K562 (cell line): ENCODE measurements around the gene C1orf56. TPM values are rescaled to one million over a fixed set of nuclear protein-coding genes. Genes with fewer than 3 reads are reported as not detected.

Source experiments
- ATAC-seq: fragments of 200-7000 bp; cut with Tn5 transposase; 3 replicates; pipeline ENCODE4 v1.9.1; 2020; ENCODE audit warnings: moderate library complexity
- BruUV-seq: library from RNA; stranded (reverse); fragments of 400-500 nt; replicated peaks from 2 replicates; lab custom pipeline; 2021; lab: Mats Ljungman, UMichigan
- CTCF ChIA-PET: fragments of 300-600 bp; formaldehyde crosslinking; extraction: SDS; loops from one replicate; lab custom pipeline; 2021; ENCODE audit warnings: low intra/inter-chr PET ratio; lab: Yijun Ruan, JAX
- POLR2A ChIA-PET: fragments of 300-600, 350-650 bp; sonication (Branson Sonifier 250); formaldehyde crosslinking; extraction: SDS; loops from one replicate; lab custom pipeline; 2021; ENCODE audit warnings: antibody characterized with exemption, inconsistent platforms; lab: Yijun Ruan, JAX
- DNase-seq, 4 experiments: peaks; one replicate each; pipeline versions ENCODE4 v3.0.0 to v3.0.0-alpha.2; 2011 to 2018; ENCODE audit warnings: low spot score in 3 of 4, mixed read lengths in 3 of 4; ENCODE audit errors: extremely low read depth in 1 of 4
- FAIRE-seq: peaks from 2 replicates; lab custom pipeline; 2011; peaks lifted over from hg19 to GRCh38; lab: Jason Lieb, UNC
- H2AFZ ChIP-seq: 2 replicates; pipeline ENCODE4 v1.6.0; 2011; ENCODE audit warnings: low read depth, low read length, control low read depth, inconsistent platforms
- H3K27ac ChIP-seq: fragments of 200-600 bp; 3 replicates; pipeline ENCODE4 v1.8.0; 2011; ENCODE audit warnings: low read depth, mild to moderate bottlenecking, control low read depth, inconsistent platforms, low read length, moderate library complexity, mixed read lengths; ENCODE audit errors: extremely low read depth
- H3K27me3 ChIP-seq, 2 experiments: fragments of 300-600 bp in 1 of 2; 2 replicates in 1 of 2; 3 replicates in 1 of 2; pipeline versions ENCODE4 v1.6.0 to v1.8.0; 2011; ENCODE audit warnings: inconsistent platforms in 2 of 2, low read length in 2 of 2, mild to moderate bottlenecking in 1 of 2, mixed read lengths in 1 of 2, moderate library complexity in 1 of 2; ENCODE audit not compliant: control insufficient read depth in 2 of 2, insufficient read depth in 2 of 2
- H3K36me3 ChIP-seq: fragments of 300-600 bp; 3 replicates; pipeline ENCODE4 v1.8.0; 2011; ENCODE audit warnings: mild to moderate bottlenecking, low read length, inconsistent platforms; ENCODE audit not compliant: control insufficient read depth, insufficient read depth
- H3K4me1 ChIP-seq, 2 experiments: fragments of 200-600 bp in 1 of 2; replicated peaks in 1 of 2; 2 replicates in 1 of 2; 3 replicates in 1 of 2; pipeline versions ENCODE4 v1.5.1 to v1.8.0; 2011; ENCODE audit warnings: inconsistent platforms in 2 of 2, low read length in 2 of 2, mild to moderate bottlenecking in 1 of 2, mixed read lengths in 1 of 2, moderate library complexity in 1 of 2; ENCODE audit not compliant: control insufficient read depth in 2 of 2, insufficient read depth in 2 of 2
- H3K4me2 ChIP-seq: 2 replicates; pipeline ENCODE4 v1.6.1; 2011; ENCODE audit warnings: low read length, control low read depth, inconsistent platforms, mixed read lengths; ENCODE audit not compliant: insufficient read depth
- H3K4me3 ChIP-seq: fragments of 200-600 bp; sonication (generic), shearing (Covaris generic); 2 replicates; pipeline ENCODE4 v1.5.1; 2016; ENCODE audit warnings: control low read depth, inconsistent platforms
- H3K79me2 ChIP-seq: fragments of 200-600 bp; 3 replicates; pipeline ENCODE4 v1.8.0; 2011; ENCODE audit warnings: low read length, inconsistent platforms; ENCODE audit not compliant: control insufficient read depth, insufficient read depth
- H3K9ac ChIP-seq, 2 experiments: 2 replicates each; pipeline versions ENCODE4 v1.6.0 to v1.6.1; 2011; ENCODE audit warnings: low read depth in 2 of 2, low read length in 2 of 2, control low read depth in 1 of 2, inconsistent platforms in 1 of 2, mild to moderate bottlenecking in 1 of 2, mixed read lengths in 1 of 2; ENCODE audit not compliant: insufficient read depth in 1 of 2
- H3K9me1 ChIP-seq: one replicate; pipeline ENCODE4 v1.6.0; 2011; ENCODE audit warnings: inconsistent platforms, mild to moderate bottlenecking, low read length, moderate library complexity; ENCODE audit not compliant: control insufficient read depth, insufficient read depth
- H3K9me3 ChIP-seq: replicated peaks from 2 replicates; pipeline ENCODE4 v1.5.1; 2011; ENCODE audit warnings: low read depth, low read length, inconsistent platforms; ENCODE audit not compliant: control insufficient read depth, insufficient read depth
- H4K20me1 ChIP-seq: replicated peaks from 2 replicates; pipeline ENCODE4 v1.6.1; 2011; ENCODE audit warnings: low read length, inconsistent platforms, mixed read lengths; ENCODE audit not compliant: control insufficient read depth, insufficient read depth
- MLLT1 ChIP-seq, 2 experiments: fragments of 450-650 bp; IDR thresholded peaks; 2 replicates each; pipeline ENCODE4 v1.6.1; 2016
- MYNN ChIP-seq, 2 experiments: sonication (generic); formaldehyde crosslinking in 1 of 2; IDR thresholded peaks; 2 replicates each; pipeline versions ENCODE4 v1.5.0 to v1.6.1; 2016 to 2020; ENCODE audit warnings: antibody characterized with exemption in 1 of 2, missing genetic modification reagents in 1 of 2
- SUPT5H ChIP-seq: fragments of 450-650 bp; IDR thresholded peaks from 2 replicates; pipeline ENCODE4 v1.6.1; 2016
- USF1 ChIP-seq: sonication (generic); formaldehyde crosslinking; IDR thresholded peaks from 2 replicates; pipeline ENCODE4 v1.9.0; 2022; ENCODE audit warnings: mild to moderate bottlenecking, missing genetic modification reagents
- WGBS: fragments of 100-300 bp; shearing (Covaris generic); methylation state at CpG from one replicate; pipeline ENCODE4 v1.1.6; 2016; ENCODE audit warnings: low coverage, mixed read lengths; ENCODE audit not compliant: insufficient coverage; ENCODE audit errors: missing lambda C conversion rate; 5-methylcytosine and 5-hydroxymethylcytosine counted together
- in situ Hi-C: fragments of 300-500 bp; cut with MboI; formaldehyde crosslinking; loops from 4 replicates; pipeline ENCODE4 v1.15.0; 2018; ENCODE audit warnings: inconsistent platforms, mixed read lengths
- intact Hi-C: fragments of 100-400 bp; cut with micrococcal nuclease; formaldehyde crosslinking; loops from 2 replicates; pipeline ENCODE4 v1.14.2; 2022
- polyA plus RNA-seq, 8 experiments: library from polyadenylated mRNA; depleted of rRNA in 4 of 8; stranded (reverse) in 5 of 8; unstranded in 3 of 8; fragments of >200 nt; fragmentation: Nextera tagmentation in 2 of 8; fragmentation: Illumina TruSeq in 1 of 8; extraction: Ambion mirVana in 2 of 8; extraction: Trizol in 1 of 8; gene quantifications; 2 replicates each; pipeline versions ENCODE4 v1.2.1 to v1.2.3, GENCODE V29; 2011 to 2014; ENCODE audit warnings: inconsistent platforms in 1 of 8, missing spikeins in 1 of 8
- total RNA-seq, 7 experiments: library from RNA; depleted of rRNA in 6 of 7; stranded (reverse); fragments of >200 nt in 6 of 7; fragmentation: Illumina TruSeq in 2 of 7; extraction: Trizol in 2 of 7; gene quantifications; 2 replicates each; pipeline versions ENCODE4 v1.2.1 to v1.2.3, GENCODE V29; 2011 to 2021; ENCODE audit warnings: low replicate concordance in 1 of 7

The C1orf56 gene
- total and polyA plus RNA-seq, 9 of the 15 experiments (the other 6 are each of a cell fraction or from before 2014, with no cell fraction given) = 0.18 to 15.7 (median 1.1) TPM

- DNase-seq (no peak), ATAC-seq (peak; percentile 15), FAIRE-seq (no peak)
- Histone ChIP-seq H3K4me2 (0 out of 2 replicates have a peak overlapping the region, but pooled peaks have one; percentile 12), H3K9me1 (peaks cover 2% of the 10 kb centered on the region), H3K36me3 (peaks cover 47% of the 10 kb centered on the region), H3K27me3 (no peaks in the 10 kb centered on the region), H3K4me1 (peaks cover 24 to 28% of the 10 kb centered on the region in 2 experiments; a peak in 4 of 5 replicates), H2AFZ (no peak overlapping the region), H3K4me3 (no peak overlapping the region), H3K79me2 (peaks cover 25% of the 10 kb centered on the region), H3K9ac (peak overlapping the region in 1 of 2 experiments; percentile 60; a peak in 1 of 4 replicates), H3K9me3 (no peaks in the 10 kb centered on the region), H3K27ac (no peak overlapping the region; the same call in 2 of the 3 replicates), H4K20me1 (no peaks in the 10 kb centered on the region)
- intact Hi-C loops (no loop called here), in situ Hi-C loops (no loop called here)
- peak; percentile 1; the same call in 1 of the 2 replicates for TF ChIP-seq SUPT5H
- no peak for TF ChIP-seq MLLT1 (IDR thresholded peaks at IDR 0.05)
- 0 out of 2 replicates have a peak, but pooled peaks have one; percentile 46 for TF ChIP-seq MYNN (IDR thresholded peaks at IDR 0.05)
- TF ChIP-seq MYNN (CRISPR knock-in tag; IDR thresholded peaks at IDR 0.05) = no peak
- no peak for TF ChIP-seq USF1 (CRISPR knock-in tag)
- 73% methylated on average over 5 of the region's 5 CpGs for WGBS
- no TSS peak for BruUV-seq
- ChIA-PET POLR2A (interaction anchor here (0.9 to 2.9 kb wide), 8 partner anchors 8 to 43 kb away, joined by 3 to 36 read pairs (median 5); partner anchors contain the start of genes BNIPL, CDC42SE1, MINDY1 and MLLT11), CTCF (no interaction called here)
These were observed 1.9 kb downstream of the C1orf56 start for GRCh38 chr1:151049458-151049857.
